Stimulated activated CD4-positive, alpha-beta T cell treated with anti-CD3 and anti-CD28 coated beads, Interleukin-4, amount 100 ng/mL, for 1 hour (primary cell): ENCODE data around the gene NUP133.
"Not testable (repeated sequence)": the region's sequence is repeated elsewhere in the genome, so short reads cannot be mapped to it uniquely, and the experiment has no call there.

Experiments used
- DNase-seq: peaks from one replicate; pipeline ENCODE4 v3.0.0-alpha.2; 2020

NUP133 gene

GRCh38 chr1:229508823-229509337 lies 739 bp upstream of the NUP133 start:
- no peak for DNase-seq

- DNase-seq = no peak
Measured at GRCh38 chr1:229507502-229507901, 639 bp downstream of the NUP133 start.

- DNase-seq = no peak
Measured at GRCh38 chr1:229506633-229507032, 1.5 kb downstream of the NUP133 start.

- DNase-seq = no peak
Measured at GRCh38 chr1:229495782-229496181, 12.4 kb downstream of the NUP133 start.

GRCh38 chr1:229487181-229487580 lies 21.0 kb downstream of the NUP133 start:
- no peak for DNase-seq

GRCh38 chr1:229485318-229485717 lies 22.8 kb downstream of the NUP133 start:
- no peak for DNase-seq

- no peak for DNase-seq
Measured at GRCh38 chr1:229482511-229482910, 25.6 kb downstream of the NUP133 start.

GRCh38 chr1:229480495-229480894 lies 27.6 kb downstream of the NUP133 start:
- DNase-seq = no peak

- no peak for DNase-seq
Measured at GRCh38 chr1:229479660-229480399, 28.3 kb downstream of the NUP133 start.

- DNase-seq = no peak
Measured at GRCh38 chr1:229478852-229479251, 29.3 kb downstream of the NUP133 start.

GRCh38 chr1:229475859-229476258 lies 32.3 kb downstream of the NUP133 start:
- DNase-seq = not testable (repeated sequence)

GRCh38 chr1:229474509-229474908 lies 33.6 kb downstream of the NUP133 start:
- no peak for DNase-seq

GRCh38 chr1:229471175-229471574 lies 37.0 kb downstream of the NUP133 start:
- DNase-seq = no peak

GRCh38 chr1:229470406-229471043 lies 37.6 kb downstream of the NUP133 start:
- DNase-seq = no peak

- DNase-seq = no peak
Measured at GRCh38 chr1:229466887-229467286, 41.3 kb downstream of the NUP133 start.

GRCh38 chr1:229464672-229465071 lies 43.5 kb downstream of the NUP133 start:
- no peak for DNase-seq

GRCh38 chr1:229461032-229461668 lies 47.0 kb downstream of the NUP133 start:
- no peak for DNase-seq

- DNase-seq = no peak
Measured at GRCh38 chr1:229459815-229460214, 48.3 kb downstream of the NUP133 start.

- no peak for DNase-seq
Measured at GRCh38 chr1:229457436-229457835, 50.7 kb downstream of the NUP133 start.

GRCh38 chr1:229456016-229456415 lies 52.1 kb downstream of the NUP133 start:
- DNase-seq = no peak

GRCh38 chr1:229454056-229454455 lies 54.1 kb downstream of the NUP133 start:
- no peak for DNase-seq

- no peak for DNase-seq
Measured at GRCh38 chr1:229452956-229453801, 55.0 kb downstream of the NUP133 start.

- DNase-seq = no peak
Measured at GRCh38 chr1:229448845-229449244, 59.3 kb downstream of the NUP133 start.
